Measurements from ENCODE around the gene ATP10B. TPM values are rescaled to one million over a fixed set of nuclear protein-coding genes. Genes with fewer than 3 reads are reported as not detected.

Gene ATP10B
- total RNA-seq, 1 experiment from 2014 or later, result not detected

- peaks cover 4% of the 10 kb centered on the region for H3K27me3 ChIP-seq
Measured at GRCh38 chr5:160640406-160640805, 211.6 kb downstream of the ATP10B start.

DNA sequence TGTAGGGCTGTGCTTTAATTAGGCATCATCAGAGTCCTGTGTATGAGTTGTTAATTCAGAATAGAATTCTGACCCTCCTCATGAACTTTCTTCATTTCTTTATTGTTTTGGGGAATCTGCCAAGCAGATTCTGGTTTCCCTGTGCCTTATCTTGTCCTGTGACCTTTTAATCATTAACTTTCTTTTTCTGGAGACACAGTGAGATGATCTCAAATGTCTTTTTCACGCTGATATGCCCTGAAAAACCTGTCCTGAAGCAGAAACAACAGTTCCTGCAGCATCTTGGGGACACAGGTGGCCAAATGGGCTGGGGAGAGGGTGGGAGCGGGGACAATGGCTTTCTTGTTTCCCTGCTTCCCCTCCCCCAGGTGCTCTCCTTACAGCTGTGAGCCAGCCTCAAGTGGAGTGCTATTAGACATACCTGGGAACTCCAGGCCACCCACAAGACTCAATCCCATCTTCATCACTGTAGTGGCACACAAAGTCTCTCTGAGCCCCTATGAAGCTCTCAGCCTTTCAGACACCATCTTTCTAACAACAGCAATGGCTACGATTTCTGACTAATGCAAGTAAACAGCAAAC, 213.8 kb downstream of the ATP10B start:
- no peaks in the 10 kb centered on the region for H3K9me3 ChIP-seq

More at GRCh38 chr5:160640406-160640805, 211.6 kb downstream of the ATP10B start:
- Histone ChIP-seq H3K9me3 (no peaks in the 10 kb centered on the region), H3K4me3 (no peak overlapping the region), H3K36me3 (no peaks in the 10 kb centered on the region)
- DNase-seq, result no peak

GRCh38 chr5:160637357-160638090, 214.5 kb downstream of the ATP10B start:
- no peak for DNase-seq
- Histone ChIP-seq H3K9me3 (no peaks in the 10 kb centered on the region), H3K4me3 (no peak overlapping the region), H3K36me3 (no peaks in the 10 kb centered on the region), H3K27me3 (peaks cover 4% of the 10 kb centered on the region)

More for the DNA sequence above, 213.8 kb downstream of the ATP10B start:
- Histone ChIP-seq H3K27me3 (peaks cover 4% of the 10 kb centered on the region), H3K4me3 (no peak overlapping the region), H3K36me3 (no peaks in the 10 kb centered on the region)
- no peak for DNase-seq

DNA sequence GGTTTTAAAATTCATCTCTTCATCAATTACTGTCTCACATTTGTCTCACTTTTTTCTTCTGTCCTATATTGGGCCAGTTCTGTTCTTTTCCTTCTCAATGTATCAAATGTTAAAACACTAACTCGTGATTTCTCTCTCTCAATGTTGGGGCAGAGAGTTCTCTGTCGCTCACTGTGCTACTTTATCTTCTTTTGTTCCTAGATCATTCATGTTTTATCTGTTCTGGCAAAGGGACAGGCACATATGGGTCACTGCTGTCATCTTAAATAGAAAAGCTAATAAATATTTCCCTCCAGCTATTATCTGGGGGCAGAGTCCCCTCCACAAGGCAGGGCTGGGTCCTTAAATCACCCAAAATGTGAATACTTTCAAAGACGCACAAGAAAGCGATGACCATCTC, 216.3 kb downstream of the ATP10B start:
- no peak for DNase-seq
- H3K9me3 ChIP-seq, result no peaks in the 10 kb centered on the region
- peaks cover 4% of the 10 kb centered on the region for H3K27me3 ChIP-seq
- H3K36me3 ChIP-seq, result no peaks in the 10 kb centered on the region
- H3K4me3 ChIP-seq, result no peak overlapping the region

DNA sequence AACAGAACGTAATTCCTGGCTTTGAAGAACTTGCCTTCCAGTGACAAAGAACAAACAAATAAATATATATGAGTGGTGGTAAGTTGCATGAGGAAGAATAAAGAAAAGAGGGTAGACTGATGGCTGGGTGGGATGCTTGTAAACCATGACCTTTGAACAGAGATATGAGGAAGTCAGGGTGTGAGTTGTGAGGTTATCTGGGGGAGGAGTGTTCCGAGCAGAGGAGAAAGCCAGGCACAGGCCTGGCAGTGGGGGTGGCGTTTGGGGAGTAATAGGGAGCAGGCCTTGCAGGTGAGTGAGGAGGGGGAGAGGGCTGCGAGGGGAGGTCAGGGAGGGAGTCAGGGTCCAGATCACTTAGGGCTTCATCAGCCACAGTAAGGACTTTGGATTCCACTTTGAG, 217.0 kb downstream of the ATP10B start:
- DNase-seq, result no peak
- Histone ChIP-seq H3K36me3 (no peaks in the 10 kb centered on the region), H3K27me3 (peaks cover 4% of the 10 kb centered on the region), H3K9me3 (no peaks in the 10 kb centered on the region), H3K4me3 (no peak overlapping the region)

GRCh38 chr5:160629003-160629402, 223.0 kb downstream of the ATP10B start:
- H3K27me3 ChIP-seq, result 0 out of 2 replicates have a peak, but pooled peaks cover 3% of the 10 kb centered on the region

GRCh38 chr5:160628619-160628968, 223.4 kb downstream of the ATP10B start:
- DNase-seq, result no peak
- H3K36me3 ChIP-seq, result no peaks in the 10 kb centered on the region
- no peak overlapping the region for H3K4me3 ChIP-seq
- H3K27me3 ChIP-seq, result 0 out of 2 replicates have a peak, but pooled peaks cover 3% of the 10 kb centered on the region
- no peaks in the 10 kb centered on the region for H3K9me3 ChIP-seq

More at GRCh38 chr5:160629003-160629402, 223.0 kb downstream of the ATP10B start:
- DNase-seq, result no peak
- no peak overlapping the region for H3K4me3 ChIP-seq
- no peaks in the 10 kb centered on the region for H3K9me3 ChIP-seq
- no peaks in the 10 kb centered on the region for H3K36me3 ChIP-seq

GRCh38 chr5:160627921-160628618, 223.9 kb downstream of the ATP10B start:
- Histone ChIP-seq H3K27me3 (0 out of 2 replicates have a peak, but pooled peaks cover 3% of the 10 kb centered on the region), H3K36me3 (no peaks in the 10 kb centered on the region), H3K9me3 (no peaks in the 10 kb centered on the region), H3K4me3 (no peak overlapping the region)
- DNase-seq, result no peak

DNA sequence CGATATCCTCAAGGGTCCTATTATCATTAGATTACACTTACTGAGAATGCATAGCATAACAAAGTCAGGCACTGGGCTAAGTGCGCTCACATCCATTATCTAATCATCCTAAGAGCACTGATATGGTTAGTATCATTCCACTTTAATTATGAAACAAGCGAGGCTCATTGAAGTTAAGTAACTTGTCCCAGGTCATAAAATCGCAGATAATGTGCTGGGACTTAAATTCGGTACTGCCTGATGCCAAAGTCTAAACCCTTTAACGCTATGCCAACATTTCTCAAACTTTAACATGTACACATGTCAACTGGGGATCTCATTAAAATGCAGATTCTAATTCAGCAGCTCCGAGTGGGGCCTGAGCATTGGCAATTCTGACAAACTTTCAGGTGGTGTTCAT, 225.7 kb downstream of the ATP10B start:
- DNase-seq, result no peak

DNA sequence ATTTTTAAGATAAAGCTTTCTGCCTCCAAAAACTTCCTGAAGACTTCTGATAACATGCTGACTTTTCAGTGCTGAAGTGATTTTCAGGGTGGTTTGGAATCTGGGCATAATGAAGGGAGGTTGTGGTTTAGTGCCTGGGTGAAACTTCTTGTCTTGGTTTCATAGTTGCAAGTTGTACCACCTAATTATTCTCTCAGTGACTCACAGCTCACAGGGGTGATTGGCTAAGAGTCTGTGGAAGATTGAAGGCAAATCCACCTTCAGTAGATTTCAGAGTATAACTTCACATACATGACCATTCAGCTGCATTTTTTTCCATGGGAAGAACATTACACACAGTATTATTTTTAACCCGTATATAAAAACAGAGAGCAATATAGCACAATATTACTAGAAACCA, 230.5 kb downstream of the ATP10B start:
- H3K4me3 ChIP-seq, result no peak overlapping the region
- H3K27me3 ChIP-seq, result no peaks in the 10 kb centered on the region
- no peaks in the 10 kb centered on the region for H3K36me3 ChIP-seq
- H3K9me3 ChIP-seq, result no peaks in the 10 kb centered on the region
- DNase-seq, result no peak

More for the DNA sequence above, 225.7 kb downstream of the ATP10B start:
- H3K9me3 ChIP-seq, result no peaks in the 10 kb centered on the region
- H3K4me3 ChIP-seq, result no peak overlapping the region
- 0 out of 2 replicates have a peak, but pooled peaks cover 3% of the 10 kb centered on the region for H3K27me3 ChIP-seq
- no peaks in the 10 kb centered on the region for H3K36me3 ChIP-seq

GRCh38 chr5:160620401-160620800, 231.6 kb downstream of the ATP10B start:
- Histone ChIP-seq H3K4me3 (no peak overlapping the region), H3K27me3 (no peaks in the 10 kb centered on the region), H3K9me3 (no peaks in the 10 kb centered on the region), H3K36me3 (no peaks in the 10 kb centered on the region)
- DNase-seq, result no peak

GRCh38 chr5:160619381-160619780, 232.6 kb downstream of the ATP10B start:
- Histone ChIP-seq H3K36me3 (no peaks in the 10 kb centered on the region), H3K4me3 (no peak overlapping the region), H3K27me3 (no peaks in the 10 kb centered on the region), H3K9me3 (no peaks in the 10 kb centered on the region)
- no peak for DNase-seq

DNA sequence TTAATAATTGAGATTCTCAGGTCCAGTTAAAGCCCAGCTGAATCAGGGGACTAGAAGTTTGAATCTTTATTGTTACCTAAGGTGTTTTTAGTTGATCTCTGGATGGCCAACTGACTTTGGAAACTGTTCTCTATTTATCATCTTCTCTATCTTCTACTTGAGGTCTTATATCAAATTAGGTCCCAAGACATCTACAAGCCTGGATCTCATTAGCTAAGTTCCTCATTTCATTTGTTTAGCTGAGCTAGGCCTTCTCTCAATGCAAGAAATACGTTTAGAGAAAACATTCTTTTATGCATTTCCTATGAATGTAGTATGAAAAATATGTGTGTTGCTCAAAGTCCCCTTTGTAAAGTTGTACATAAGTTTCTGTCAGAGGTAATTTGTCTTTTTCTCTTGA, 233.7 kb downstream of the ATP10B start:
- DNase-seq, result no peak
- Histone ChIP-seq H3K9me3 (no peaks in the 10 kb centered on the region), H3K4me3 (no peak overlapping the region), H3K27me3 (no peaks in the 10 kb centered on the region), H3K36me3 (no peaks in the 10 kb centered on the region)

DNA sequence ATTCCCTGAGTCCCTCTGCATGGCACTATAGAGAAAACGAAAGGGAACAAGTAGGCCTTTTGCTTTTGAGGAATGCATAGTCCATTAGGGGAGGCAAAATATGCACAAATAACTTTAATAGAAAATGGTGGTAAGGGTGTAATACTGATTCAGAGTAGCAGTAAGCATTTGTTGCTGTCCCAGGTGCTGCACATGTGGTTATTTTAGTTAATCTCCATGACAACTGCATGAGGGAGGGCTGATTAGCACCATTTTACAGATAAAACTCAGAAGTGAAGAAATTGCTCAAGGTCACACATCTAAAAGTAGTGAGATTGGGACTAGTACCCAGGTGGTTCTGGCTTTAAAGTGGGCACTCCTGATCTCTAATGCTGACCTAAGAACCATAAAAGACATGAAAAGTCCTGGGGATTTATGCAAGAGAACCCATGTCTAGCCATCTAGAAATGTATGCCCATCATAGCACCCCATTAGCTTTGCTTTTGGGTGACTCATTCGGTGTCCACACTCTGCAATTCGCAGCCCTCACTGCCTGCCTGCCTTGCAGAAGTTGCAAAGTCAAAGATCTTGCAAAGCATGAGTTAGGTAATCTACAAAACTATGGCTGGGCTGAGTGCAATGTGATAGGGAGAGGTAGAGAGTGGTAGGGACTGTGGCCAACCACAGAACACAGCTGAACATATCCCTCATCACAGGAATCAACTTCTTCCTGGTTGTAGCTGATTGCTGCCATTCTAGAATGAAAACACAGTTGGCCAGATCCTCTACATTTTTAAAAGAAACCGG, 235.1 kb downstream of the ATP10B start:
- Histone ChIP-seq H3K4me3 (no peak overlapping the region), H3K36me3 (no peaks in the 10 kb centered on the region), H3K27me3 (0 out of 2 replicates have a peak, but pooled peaks cover 2% of the 10 kb centered on the region), H3K9me3 (no peaks in the 10 kb centered on the region)
- DNase-seq, result no peak

DNA sequence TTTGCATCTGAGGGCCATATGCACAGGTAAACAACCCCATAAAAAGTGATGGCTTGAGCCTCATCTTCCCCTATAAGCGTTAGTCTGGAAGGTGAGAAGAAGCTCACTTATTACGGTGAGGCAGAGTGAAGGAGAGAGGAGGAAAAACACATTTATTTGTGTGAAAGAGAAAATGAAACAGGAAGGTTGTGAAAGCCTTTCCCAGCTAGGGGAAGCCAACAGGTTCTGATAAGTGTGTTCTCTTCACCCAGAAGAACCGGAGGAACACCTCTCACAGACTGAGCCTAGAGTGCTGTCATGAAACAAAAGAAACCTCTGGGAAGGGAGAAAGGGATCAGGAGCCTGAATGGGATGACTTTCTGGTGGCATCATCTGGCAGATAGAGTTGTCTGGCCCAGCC, 237.9 kb downstream of the ATP10B start:
- no peak overlapping the region for H3K4me3 ChIP-seq
- no peaks in the 10 kb centered on the region for H3K36me3 ChIP-seq
- H3K9me3 ChIP-seq, result no peaks in the 10 kb centered on the region
- H3K27me3 ChIP-seq, result 0 out of 2 replicates have a peak, but pooled peaks cover 2% of the 10 kb centered on the region
- DNase-seq, result no peak

GRCh38 chr5:160605266-160605665, 246.7 kb downstream of the ATP10B start:
- no peaks in the 10 kb centered on the region for H3K36me3 ChIP-seq
- H3K9me3 ChIP-seq, result no peaks in the 10 kb centered on the region
- no peak for DNase-seq
- no peaks in the 10 kb centered on the region for H3K27me3 ChIP-seq
- no peak overlapping the region for H3K4me3 ChIP-seq

DNA sequence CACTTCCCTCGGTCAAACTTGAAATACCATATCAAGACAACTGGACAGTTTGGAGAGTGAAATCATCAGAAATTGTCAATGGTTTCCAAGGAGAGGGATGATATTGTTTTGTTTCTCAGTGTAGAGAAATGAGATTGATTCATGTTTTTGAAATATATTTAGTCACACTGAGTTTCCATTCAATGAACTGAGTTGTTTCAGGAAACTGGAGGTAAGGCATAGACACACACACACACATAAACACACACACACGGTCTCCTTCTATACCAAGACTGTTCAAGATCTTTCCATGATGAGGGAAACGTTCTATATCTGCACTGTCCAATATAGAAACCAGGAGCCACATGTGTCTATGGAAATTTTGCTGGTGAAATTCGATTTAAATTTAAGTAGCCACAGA, 247.5 kb downstream of the ATP10B start:
- H3K9me3 ChIP-seq, result no peaks in the 10 kb centered on the region
- H3K4me3 ChIP-seq, result no peak overlapping the region
- H3K27me3 ChIP-seq, result no peaks in the 10 kb centered on the region
- H3K36me3 ChIP-seq, result no peaks in the 10 kb centered on the region
- DNase-seq, result no peak

All from MG63 (cell line).